ENCODE measurements around the gene HOXB9. TPM values are rescaled to one million over a fixed set of nuclear protein-coding genes. Genes with fewer than 3 reads are reported as not detected.

Gene HOXB9
- total and polyA plus RNA-seq, 9 of the 15 experiments (the other 6 are each of a cell fraction or from before 2014, with no cell fraction given), result 3.1 to 196 (median 77.6) TPM

DNA sequence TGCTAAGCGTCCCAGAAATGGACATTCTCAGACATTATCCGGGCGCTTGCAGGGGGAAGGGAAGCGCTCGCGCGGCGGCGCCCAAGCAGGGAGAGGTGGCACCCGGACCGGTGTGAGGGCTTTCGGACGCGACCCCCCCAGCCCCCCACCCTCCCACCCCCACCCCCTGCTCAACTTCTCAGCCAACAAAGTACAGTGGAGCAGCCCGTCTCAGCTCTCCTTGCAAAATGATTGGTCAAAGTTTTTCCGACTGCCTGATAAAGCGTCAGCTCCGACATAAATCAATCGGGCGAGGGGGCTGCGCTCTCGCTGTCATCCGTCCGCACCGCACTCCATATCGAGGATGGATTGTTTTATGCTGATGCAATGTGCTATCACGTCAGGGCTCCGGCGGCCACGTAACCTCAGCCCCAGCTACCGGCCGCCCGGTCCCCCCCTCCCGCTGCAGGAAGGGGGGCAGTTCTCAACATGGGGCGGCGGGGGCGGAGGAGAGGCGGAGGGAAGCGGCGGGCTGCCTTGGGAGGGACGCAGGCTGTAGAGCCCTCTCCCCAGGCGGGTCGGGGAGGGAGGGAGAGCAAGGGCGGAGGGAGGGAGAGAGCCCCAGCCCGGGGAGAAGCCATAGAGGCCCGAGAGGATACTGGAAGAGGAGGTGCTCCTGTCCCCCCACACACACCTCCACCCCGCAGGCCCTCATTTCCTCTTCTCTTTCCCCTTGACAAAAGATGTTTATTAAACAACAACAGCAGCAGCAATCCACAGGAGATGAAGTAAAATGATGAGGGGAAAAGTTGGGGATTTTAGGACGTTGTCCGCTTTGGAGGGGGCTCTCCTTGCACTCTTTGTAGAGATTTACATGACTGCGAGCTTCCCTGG, at the start of gene HOXB9 (continued):
- TF ChIP-seq, protein P1, sequence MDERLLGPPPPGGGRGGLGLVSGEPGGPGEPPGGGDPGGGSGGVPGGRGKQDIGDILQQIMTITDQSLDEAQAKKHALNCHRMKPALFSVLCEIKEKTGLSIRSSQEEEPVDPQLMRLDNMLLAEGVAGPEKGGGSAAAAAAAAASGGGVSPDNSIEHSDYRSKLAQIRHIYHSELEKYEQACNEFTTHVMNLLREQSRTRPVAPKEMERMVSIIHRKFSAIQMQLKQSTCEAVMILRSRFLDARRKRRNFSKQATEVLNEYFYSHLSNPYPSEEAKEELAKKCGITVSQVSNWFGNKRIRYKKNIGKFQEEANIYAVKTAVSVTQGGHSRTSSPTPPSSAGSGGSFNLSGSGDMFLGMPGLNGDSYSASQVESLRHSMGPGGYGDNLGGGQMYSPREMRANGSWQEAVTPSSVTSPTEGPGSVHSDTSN (CRISPR knock-in tag; IDR thresholded peaks at IDR 0.05; ENCODE audit: low read depth), result peak; percentile 89
- TF ChIP-seq, protein P1 (tag; conservative IDR thresholded peaks at IDR 0.05; ENCODE audit: low read depth), result peak; percentile 99
- peak; percentile 89 for TF ChIP-seq ZSCAN32 (CRISPR knock-in tag; IDR thresholded peaks at IDR 0.05)
- TF ChIP-seq XRCC5 (IDR thresholded peaks at IDR 0.05; ENCODE audit: low read depth, low read length), result 0 out of 2 replicates have a peak, but pooled peaks have one; percentile 31
- peak in 1 of 2 experiments; percentile 85; a peak in 3 of 4 replicates for TF ChIP-seq KDM1A (IDR thresholded peaks at IDR 0.05)
- peak; percentile 69 for TF ChIP-seq POLR2H (tag; IDR thresholded peaks at IDR 0.05; ENCODE audit: low read depth)
- TF ChIP-seq, protein P2, sequence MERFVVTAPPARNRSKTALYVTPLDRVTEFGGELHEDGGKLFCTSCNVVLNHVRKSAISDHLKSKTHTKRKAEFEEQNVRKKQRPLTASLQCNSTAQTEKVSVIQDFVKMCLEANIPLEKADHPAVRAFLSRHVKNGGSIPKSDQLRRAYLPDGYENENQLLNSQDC (CRISPR knock-in tag; IDR thresholded peaks at IDR 0.05), result no peak
- no peak for TF ChIP-seq ZNF12 (CRISPR knock-in tag; IDR thresholded peaks at IDR 0.05)
- TF ChIP-seq, protein P3, sequence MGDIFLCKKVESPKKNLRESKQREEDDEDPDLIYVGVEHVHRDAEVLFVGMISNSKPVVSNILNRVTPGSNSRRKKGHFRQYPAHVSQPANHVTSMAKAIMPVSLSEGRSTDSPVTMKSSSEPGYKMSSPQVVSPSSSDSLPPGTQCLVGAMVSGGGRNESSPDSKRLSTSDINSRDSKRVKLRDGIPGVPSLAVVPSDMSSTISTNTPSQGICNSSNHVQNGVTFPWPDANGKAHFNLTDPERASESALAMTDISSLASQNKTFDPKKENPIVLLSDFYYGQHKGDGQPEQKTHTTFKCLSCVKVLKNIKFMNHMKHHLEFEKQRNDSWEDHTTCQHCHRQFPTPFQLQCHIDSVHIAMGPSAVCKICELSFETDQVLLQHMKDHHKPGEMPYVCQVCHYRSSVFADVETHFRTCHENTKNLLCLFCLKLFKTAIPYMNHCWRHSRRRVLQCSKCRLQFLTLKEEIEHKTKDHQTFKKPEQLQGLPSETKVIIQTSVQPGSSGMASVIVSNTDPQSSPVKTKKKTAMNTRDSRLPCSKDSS (IDR thresholded peaks at IDR 0.05; ENCODE audit: low read depth, partially characterized antibody), result no peak
- no peak for TF ChIP-seq NR2C1 (IDR thresholded peaks at IDR 0.05)
- TF ChIP-seq NR2C1 (tag; IDR thresholded peaks at IDR 0.05), result no peak
- TF ChIP-seq BDP1 (IDR thresholded peaks at IDR 0.05; ENCODE audit: insufficient read depth, insufficient read length), result no peak
- TF ChIP-seq, protein P4, sequence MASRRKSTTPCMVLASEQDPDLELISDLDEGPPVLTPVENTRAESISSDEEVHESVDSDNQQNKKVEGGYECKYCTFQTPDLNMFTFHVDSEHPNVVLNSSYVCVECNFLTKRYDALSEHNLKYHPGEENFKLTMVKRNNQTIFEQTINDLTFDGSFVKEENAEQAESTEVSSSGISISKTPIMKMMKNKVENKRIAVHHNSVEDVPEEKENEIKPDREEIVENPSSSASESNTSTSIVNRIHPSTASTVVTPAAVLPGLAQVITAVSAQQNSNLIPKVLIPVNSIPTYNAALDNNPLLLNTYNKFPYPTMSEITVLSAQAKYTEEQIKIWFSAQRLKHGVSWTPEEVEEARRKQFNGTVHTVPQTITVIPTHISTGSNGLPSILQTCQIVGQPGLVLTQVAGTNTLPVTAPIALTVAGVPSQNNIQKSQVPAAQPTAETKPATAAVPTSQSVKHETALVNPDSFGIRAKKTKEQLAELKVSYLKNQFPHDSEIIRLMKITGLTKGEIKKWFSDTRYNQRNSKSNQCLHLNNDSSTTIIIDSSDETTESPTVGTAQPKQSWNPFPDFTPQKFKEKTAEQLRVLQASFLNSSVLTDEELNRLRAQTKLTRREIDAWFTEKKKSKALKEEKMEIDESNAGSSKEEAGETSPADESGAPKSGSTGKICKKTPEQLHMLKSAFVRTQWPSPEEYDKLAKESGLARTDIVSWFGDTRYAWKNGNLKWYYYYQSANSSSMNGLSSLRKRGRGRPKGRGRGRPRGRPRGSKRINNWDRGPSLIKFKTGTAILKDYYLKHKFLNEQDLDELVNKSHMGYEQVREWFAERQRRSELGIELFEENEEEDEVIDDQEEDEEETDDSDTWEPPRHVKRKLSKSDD (conservative IDR thresholded peaks at IDR 0.05; ENCODE audit: low read length), result no peak
- TF ChIP-seq POLR3A (IDR thresholded peaks at IDR 0.05; ENCODE audit: borderline replicate concordance, extremely low read depth, insufficient read depth, insufficient read length), result no peak
- no peak for TF ChIP-seq ZNF324 (CRISPR knock-in tag; IDR thresholded peaks at IDR 0.05)
- TF ChIP-seq CREM (IDR thresholded peaks at IDR 0.05; ENCODE audit: low read depth), result peak; percentile 97
- TF ChIP-seq TAF15 (IDR thresholded peaks at IDR 0.05; ENCODE audit: low read depth, low read length), result no peak
- no peak for TF ChIP-seq CCAR2 (IDR thresholded peaks at IDR 0.05; ENCODE audit: low read depth, low read length)
- no peak for TF ChIP-seq CBX8 (IDR thresholded peaks at IDR 0.05; ENCODE audit: borderline replicate concordance, extremely low read depth, low read depth, low read length, poor library complexity, severe bottlenecking)
- peak; percentile 89 for TF ChIP-seq NCOA1 (IDR thresholded peaks at IDR 0.05; ENCODE audit: low read depth)
- TF ChIP-seq CBFB (CRISPR knock-in tag; IDR thresholded peaks at IDR 0.05), result no peak

Data from K562 (cell line).